WERI-Rb-1 (cell line): ENCODE measurements around the gene RBMS1.

Experiments
- DNase-seq: peaks from one replicate; pipeline ENCODE4 v3.0.0-alpha.2; 2020
- H3K27ac ChIP-seq: fragments of 250-450 bp; sonication (Bioruptor Pico); 2 replicates; pipeline ENCODE4 v1.5.1; 2020; ENCODE audit warnings: mild to moderate bottlenecking, moderate library complexity
- H3K27me3 ChIP-seq: fragments of 250-450 bp; sonication (Bioruptor Pico); 2 replicates; pipeline ENCODE4 v1.5.1; 2021; ENCODE audit warnings: mild to moderate bottlenecking, low read depth, moderate library complexity; ENCODE audit not compliant: insufficient read depth, severe bottlenecking
- H3K36me3 ChIP-seq: fragments of 250-450 bp; sonication (Bioruptor Pico); 2 replicates; pipeline ENCODE4 v1.5.1; 2020; ENCODE audit warnings: mild to moderate bottlenecking, moderate library complexity
- H3K4me3 ChIP-seq: 2 replicates; pipeline ENCODE4 v1.5.1; 2011; ENCODE audit warnings: low read depth, mild to moderate bottlenecking, control low read depth, low read length
- H3K9me3 ChIP-seq: fragments of 250-450 bp; sonication (Bioruptor Pico); 2 replicates; pipeline ENCODE4 v1.5.1; 2021; ENCODE audit warnings: mild to moderate bottlenecking, moderate library complexity; ENCODE audit not compliant: severe bottlenecking
- TF ChIP-seq, protein P1 (sequence below): IDR thresholded peaks from 2 replicates; pipeline ENCODE4 v1.5.1; 2011; ENCODE audit warnings: low read depth, mild to moderate bottlenecking, control low read depth, inconsistent platforms, low read length

RBMS1 gene

GRCh38 chr2:160376576-160376975 lies 117.0 kb downstream of the RBMS1 start:
- no peak overlapping the region for H3K4me3 ChIP-seq
- TF ChIP-seq, protein P1, sequence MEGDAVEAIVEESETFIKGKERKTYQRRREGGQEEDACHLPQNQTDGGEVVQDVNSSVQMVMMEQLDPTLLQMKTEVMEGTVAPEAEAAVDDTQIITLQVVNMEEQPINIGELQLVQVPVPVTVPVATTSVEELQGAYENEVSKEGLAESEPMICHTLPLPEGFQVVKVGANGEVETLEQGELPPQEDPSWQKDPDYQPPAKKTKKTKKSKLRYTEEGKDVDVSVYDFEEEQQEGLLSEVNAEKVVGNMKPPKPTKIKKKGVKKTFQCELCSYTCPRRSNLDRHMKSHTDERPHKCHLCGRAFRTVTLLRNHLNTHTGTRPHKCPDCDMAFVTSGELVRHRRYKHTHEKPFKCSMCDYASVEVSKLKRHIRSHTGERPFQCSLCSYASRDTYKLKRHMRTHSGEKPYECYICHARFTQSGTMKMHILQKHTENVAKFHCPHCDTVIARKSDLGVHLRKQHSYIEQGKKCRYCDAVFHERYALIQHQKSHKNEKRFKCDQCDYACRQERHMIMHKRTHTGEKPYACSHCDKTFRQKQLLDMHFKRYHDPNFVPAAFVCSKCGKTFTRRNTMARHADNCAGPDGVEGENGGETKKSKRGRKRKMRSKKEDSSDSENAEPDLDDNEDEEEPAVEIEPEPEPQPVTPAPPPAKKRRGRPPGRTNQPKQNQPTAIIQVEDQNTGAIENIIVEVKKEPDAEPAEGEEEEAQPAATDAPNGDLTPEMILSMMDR = no peak
- H3K36me3 ChIP-seq = no peaks in the 10 kb centered on the region
- H3K27me3 ChIP-seq = no peaks in the 10 kb centered on the region
- no peak for DNase-seq
- no peak overlapping the region for H3K27ac ChIP-seq
- H3K9me3 ChIP-seq = no peaks in the 10 kb centered on the region

GRCh38 chr2:160375802-160376469 lies 117.7 kb downstream of the RBMS1 start:
- no peak for DNase-seq
- TF ChIP-seq, protein P1 = no peak
- no peaks in the 10 kb centered on the region for H3K9me3 ChIP-seq
- H3K4me3 ChIP-seq = no peak overlapping the region
- H3K36me3 ChIP-seq = no peaks in the 10 kb centered on the region
- no peaks in the 10 kb centered on the region for H3K27me3 ChIP-seq
- H3K27ac ChIP-seq = no peak overlapping the region

DNA sequence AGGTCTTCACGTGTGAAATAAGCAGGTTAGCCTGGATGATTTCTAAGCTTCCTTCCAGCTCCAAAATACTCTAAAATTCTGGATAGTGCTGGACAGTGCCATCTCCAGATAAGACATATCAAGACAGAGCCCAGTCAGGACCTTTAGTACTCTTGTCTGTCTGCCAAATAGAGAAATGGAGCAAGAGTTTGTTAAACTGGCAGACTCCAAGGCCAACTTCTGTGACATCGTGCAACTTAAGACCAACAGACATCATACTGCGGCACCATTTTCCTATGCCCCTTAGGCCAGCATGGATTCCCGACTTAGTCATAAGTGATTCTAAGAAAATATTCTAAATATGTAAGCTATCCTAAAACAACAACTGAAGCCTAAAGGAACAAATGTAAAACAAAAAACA lies 118.6 kb downstream of the RBMS1 start:
- Histone ChIP-seq H3K36me3 (no peaks in the 10 kb centered on the region), H3K9me3 (no peaks in the 10 kb centered on the region), H3K27ac (no peak overlapping the region), H3K27me3 (no peaks in the 10 kb centered on the region), H3K4me3 (no peak overlapping the region)
- no peak for DNase-seq
- TF ChIP-seq, protein P1 = no peak

DNA sequence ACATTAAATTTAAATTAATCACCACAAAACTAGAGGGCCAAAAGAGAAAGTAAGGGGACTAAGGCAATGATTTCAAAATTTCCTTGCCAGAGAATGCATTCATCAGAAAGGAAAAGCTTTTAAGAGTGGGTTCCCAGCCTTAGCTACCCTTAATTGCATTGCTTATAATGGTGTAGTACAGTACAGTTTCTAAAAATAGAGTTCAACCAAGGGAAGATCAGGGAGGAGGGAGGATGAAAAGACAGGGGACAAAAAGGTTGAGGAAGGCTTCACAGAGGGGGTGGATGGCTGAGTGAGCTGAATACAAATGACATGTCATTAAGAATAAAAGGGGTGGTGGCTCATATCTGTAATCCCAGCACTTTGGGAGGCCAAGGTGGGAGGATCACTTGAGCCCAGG lies 119.9 kb downstream of the RBMS1 start:
- TF ChIP-seq, protein P1 = no peak
- Histone ChIP-seq H3K4me3 (no peak overlapping the region), H3K27me3 (no peaks in the 10 kb centered on the region), H3K9me3 (no peaks in the 10 kb centered on the region), H3K36me3 (no peaks in the 10 kb centered on the region), H3K27ac (no peak overlapping the region)
- DNase-seq = no peak

DNA sequence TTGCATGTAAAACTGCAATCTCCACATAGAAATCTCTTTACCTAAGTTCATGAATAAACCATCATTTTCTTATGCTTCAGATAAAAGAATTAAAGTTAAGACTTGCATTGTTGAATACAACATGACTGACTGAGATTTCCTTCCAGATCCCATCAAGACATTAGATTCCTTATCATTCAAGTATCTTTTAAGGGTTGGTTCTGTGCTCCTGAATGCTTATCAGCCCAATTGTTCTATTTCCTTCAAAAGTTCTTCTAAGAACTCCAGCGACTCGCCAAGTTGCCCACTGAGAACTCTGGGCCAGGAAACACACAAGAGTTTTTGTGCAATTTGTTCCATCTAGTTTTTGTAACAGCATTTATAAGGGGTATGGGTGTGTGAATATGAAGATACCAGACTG lies 120.3 kb downstream of the RBMS1 start:
- no peak for DNase-seq
- Histone ChIP-seq H3K4me3 (no peak overlapping the region), H3K27ac (no peak overlapping the region), H3K36me3 (no peaks in the 10 kb centered on the region), H3K9me3 (no peaks in the 10 kb centered on the region), H3K27me3 (no peaks in the 10 kb centered on the region)
- TF ChIP-seq, protein P1 = no peak

- DNase-seq = no peak
- H3K27me3 ChIP-seq = no peaks in the 10 kb centered on the region
- no peak overlapping the region for H3K27ac ChIP-seq
- H3K4me3 ChIP-seq = no peak overlapping the region
- H3K9me3 ChIP-seq = no peaks in the 10 kb centered on the region
- H3K36me3 ChIP-seq = no peaks in the 10 kb centered on the region
- TF ChIP-seq, protein P1 = no peak
Observed at GRCh38 chr2:160372585-160372984, 121.0 kb downstream of the RBMS1 start.
